SK-N-SH treated with all-trans-retinoic acid at 6 μM for 48 hours (cell line): ENCODE data around the gene CAPN8.

Experiments
- ATAC-seq: fragments of 200-7000 bp; cut with Tn5 transposase; 3 replicates; pipeline ENCODE4 v1.9.1; 2020; ENCODE audit warnings: mild to moderate bottlenecking, moderate library complexity
- ARNTL ChIP-seq: fragments of 450-650 bp; formaldehyde crosslinking; IDR thresholded peaks from 2 replicates; pipeline ENCODE4 v1.5.0; 2020; ENCODE audit warnings: low read depth, mild to moderate bottlenecking, moderate library complexity, borderline replicate concordance
- BACH2 ChIP-seq: fragments of 250-450 bp; sonication (Bioruptor Pico); IDR thresholded peaks from 2 replicates; pipeline ENCODE4 v1.9.0; 2021; ENCODE audit warnings: mild to moderate bottlenecking, borderline replicate concordance
- CREB5 ChIP-seq: fragments of 250-450 bp; sonication (Bioruptor Pico); IDR thresholded peaks from 2 replicates; pipeline ENCODE4 v1.5.1; 2020; ENCODE audit warnings: low read depth, mild to moderate bottlenecking, moderate library complexity
- ESRRG ChIP-seq: fragments of 250-450 bp; sonication (Bioruptor Pico); IDR thresholded peaks from 2 replicates; pipeline ENCODE4 v1.6.1; 2021; ENCODE audit warnings: mild to moderate bottlenecking
- GLIS3 ChIP-seq: fragments of 250-450 bp; sonication (Bioruptor Pico); IDR thresholded peaks from 2 replicates; pipeline ENCODE4 v1.5.0; 2020; ENCODE audit warnings: mild to moderate bottlenecking, moderate library complexity
- PATZ1 ChIP-seq: fragments of 250-450 bp; sonication (Bioruptor Pico); IDR thresholded peaks from 2 replicates; pipeline ENCODE4 v1.8.0; 2020; ENCODE audit warnings: mild to moderate bottlenecking, moderate library complexity, borderline replicate concordance
- POU6F1 ChIP-seq: fragments of 250-450 bp; sonication (Bioruptor Pico); IDR thresholded peaks from 2 replicates; pipeline ENCODE4 v1.8.0; 2021; ENCODE audit warnings: low read depth, mild to moderate bottlenecking, moderate library complexity, borderline replicate concordance
- PPARA ChIP-seq: fragments of 250-450 bp; sonication (Bioruptor Pico); IDR thresholded peaks from 2 replicates; pipeline ENCODE4 v1.5.0; 2020; ENCODE audit warnings: mild to moderate bottlenecking, borderline replicate concordance
- SNAI2 ChIP-seq: fragments of 250-450 bp; sonication (Bioruptor Pico); IDR thresholded peaks from 2 replicates; pipeline ENCODE4 v1.5.0; 2020; ENCODE audit warnings: mild to moderate bottlenecking, moderate library complexity
- TCF4 ChIP-seq: fragments of 250-450 bp; sonication (Bioruptor Pico); IDR thresholded peaks from 2 replicates; pipeline ENCODE4 v1.8.0; 2021; ENCODE audit warnings: mild to moderate bottlenecking, moderate library complexity, borderline replicate concordance
- TOX ChIP-seq: fragments of 250-450 bp; sonication (Bioruptor Pico); IDR thresholded peaks from 2 replicates; pipeline ENCODE4 v1.8.0; 2021; ENCODE audit warnings: mild to moderate bottlenecking, moderate library complexity, borderline replicate concordance
- TSHZ2 ChIP-seq: fragments of 250-450 bp; sonication (Bioruptor Pico); IDR thresholded peaks from 2 replicates; pipeline ENCODE4 v1.5.0; 2020; ENCODE audit warnings: mild to moderate bottlenecking, moderate library complexity
- ZFP3 ChIP-seq: fragments of 250-450 bp; sonication (Bioruptor Pico); IDR thresholded peaks from 2 replicates; pipeline ENCODE4 v1.5.0; 2020; ENCODE audit warnings: mild to moderate bottlenecking, moderate library complexity
- ZNF565 ChIP-seq: fragments of 450-650 bp; formaldehyde crosslinking; conservative IDR thresholded peaks from 2 replicates; pipeline ENCODE4 v1.5.0; 2020; ENCODE audit warnings: low read depth, mild to moderate bottlenecking, moderate library complexity
- ZNF70 ChIP-seq: fragments of 450-650 bp; formaldehyde crosslinking; IDR thresholded peaks from 2 replicates; pipeline ENCODE4 v1.5.0; 2020; ENCODE audit warnings: mild to moderate bottlenecking, moderate library complexity
- ZNF8 ChIP-seq: fragments of 450-650 bp; formaldehyde crosslinking; IDR thresholded peaks from 2 replicates; pipeline ENCODE4 v1.5.0; 2020; ENCODE audit warnings: mild to moderate bottlenecking, moderate library complexity

The CAPN8 gene

GRCh38 chr1:223515421-223515820, 150.1 kb downstream of the CAPN8 start:
- no peak for TF ChIP-seq PPARA
- TF ChIP-seq, all 23 proteins: peak for 0
- ATAC-seq = no peak

GRCh38 chr1:223514644-223515043, 150.9 kb downstream of the CAPN8 start:
- TF ChIP-seq CREB5 (no peak), TSHZ2 (CRISPR knock-in tag) (no peak), SNAI2 (CRISPR knock-in tag) (no peak)
- no peak for ATAC-seq

- TF ChIP-seq TSHZ2 (CRISPR knock-in tag) (no peak), PPARA (no peak), ESRRG (no peak), POU6F1 (no peak), GLIS3 (CRISPR knock-in tag) (no peak), BACH2 (CRISPR knock-in tag) (no peak), ZNF8 (CRISPR knock-in tag) (no peak), PATZ1 (no peak), ARNTL (CRISPR knock-in tag) (no peak), TOX (no peak), TCF4 (CRISPR knock-in tag) (no peak), SNAI2 (CRISPR knock-in tag) (no peak), ZNF565 (CRISPR knock-in tag) (no peak)
Measured at GRCh38 chr1:223513309-223513708, 152.2 kb downstream of the CAPN8 start.

GRCh38 chr1:223512057-223512456, 153.4 kb downstream of the CAPN8 start:
- no peak for ATAC-seq
- no peak for TF ChIP-seq ZNF70 (CRISPR knock-in tag)
- no peak for TF ChIP-seq ZFP3
- no peak for TF ChIP-seq ZNF565 (CRISPR knock-in tag)
- TF ChIP-seq TSHZ2 (CRISPR knock-in tag) = no peak

More at GRCh38 chr1:223513309-223513708, 152.2 kb downstream of the CAPN8 start:
- ATAC-seq = no peak
